ENCODE results near the gene ATM.

- TF ChIP-seq CTCF (IDR thresholded peaks at IDR 0.05), result no peak
- no peak for TF ChIP-seq EZH2 (IDR thresholded peaks at IDR 0.05; ENCODE audit: borderline replicate concordance, insufficient read depth, low read depth, low read length, poor library complexity, severe bottlenecking)
Measured at GRCh38 chr11:108207683-108208060, 15.2 kb upstream of the ATM start.
